DOHH2 (cell line): Measurements from ENCODE around the gene FZD4.

Source experiments
- EZH2phosphoT487 ChIP-seq: fragments of 200-600 bp; sonication (generic); IDR thresholded peaks from 2 replicates; pipeline ENCODE4 v1.6.1; 2017; ENCODE audit warnings: borderline replicate concordance, mild to moderate bottlenecking, antibody characterized with exemption, low read length, moderate library complexity, mixed read lengths
- TF ChIP-seq, protein P1 (sequence below): fragments of 200-600 bp; sonication (generic); IDR thresholded peaks from one replicate; pipeline ENCODE4 v1.5.1; 2014; ENCODE audit warnings: antibody characterized with exemption, mild to moderate bottlenecking, low read depth, low read length; ENCODE audit not compliant: poor library complexity, severe bottlenecking

DNA sequence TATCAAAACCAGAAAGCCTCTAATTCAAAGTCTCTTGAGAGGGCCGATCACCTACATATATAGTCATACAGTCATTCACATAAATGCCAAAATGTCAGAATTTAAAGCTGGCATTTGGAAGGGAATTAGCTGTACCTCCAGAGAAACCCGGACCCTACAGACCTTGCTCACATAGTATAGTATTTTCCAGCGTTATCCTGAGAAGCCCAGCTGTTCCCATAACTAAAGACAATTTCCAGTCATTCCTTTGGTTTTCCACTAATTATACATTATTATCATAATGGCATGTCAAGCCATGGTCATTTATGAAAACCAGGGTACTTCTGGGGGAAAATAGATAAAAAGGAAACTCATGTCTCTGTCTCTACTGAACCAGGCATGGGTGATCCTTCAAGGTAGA lies 53.6 kb downstream of the FZD4 start:
- TF ChIP-seq, protein P1, sequence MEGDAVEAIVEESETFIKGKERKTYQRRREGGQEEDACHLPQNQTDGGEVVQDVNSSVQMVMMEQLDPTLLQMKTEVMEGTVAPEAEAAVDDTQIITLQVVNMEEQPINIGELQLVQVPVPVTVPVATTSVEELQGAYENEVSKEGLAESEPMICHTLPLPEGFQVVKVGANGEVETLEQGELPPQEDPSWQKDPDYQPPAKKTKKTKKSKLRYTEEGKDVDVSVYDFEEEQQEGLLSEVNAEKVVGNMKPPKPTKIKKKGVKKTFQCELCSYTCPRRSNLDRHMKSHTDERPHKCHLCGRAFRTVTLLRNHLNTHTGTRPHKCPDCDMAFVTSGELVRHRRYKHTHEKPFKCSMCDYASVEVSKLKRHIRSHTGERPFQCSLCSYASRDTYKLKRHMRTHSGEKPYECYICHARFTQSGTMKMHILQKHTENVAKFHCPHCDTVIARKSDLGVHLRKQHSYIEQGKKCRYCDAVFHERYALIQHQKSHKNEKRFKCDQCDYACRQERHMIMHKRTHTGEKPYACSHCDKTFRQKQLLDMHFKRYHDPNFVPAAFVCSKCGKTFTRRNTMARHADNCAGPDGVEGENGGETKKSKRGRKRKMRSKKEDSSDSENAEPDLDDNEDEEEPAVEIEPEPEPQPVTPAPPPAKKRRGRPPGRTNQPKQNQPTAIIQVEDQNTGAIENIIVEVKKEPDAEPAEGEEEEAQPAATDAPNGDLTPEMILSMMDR = no peak
- no peak for TF ChIP-seq EZH2phosphoT487
